Common myeloid progenitor, CD34-positive (primary cell): ENCODE data around the gene OR56A3.
"Not testable (repeated sequence)": the region's sequence is repeated elsewhere in the genome, so short reads cannot be mapped to it uniquely, and the experiment has no call there.

Experiments used
- CTCF ChIA-PET: fragments of 350-600 bp; sonication (Branson Sonifier 250); formaldehyde crosslinking; loops from one replicate; lab custom pipeline; 2021; ENCODE audit warnings: antibody characterized with exemption; lab: Charles Lee
- POLR2A ChIA-PET: fragments of 350-600 bp; sonication (Branson Sonifier 250); formaldehyde crosslinking; loops from one replicate; lab custom pipeline; 2021; ENCODE audit warnings: antibody characterized with exemption; lab: Charles Lee
- DNase-seq, 3 donors: peaks; one replicate each; pipeline versions ENCODE4 v3.0.0 to v3.0.0-alpha.2; 2013
- H3K27ac ChIP-seq, 2 experiments: 1 replicate in 1 of 2; 2 replicates in 1 of 2; pipeline ENCODE4 v1.7.0; 2013; ENCODE audit warnings: inconsistent platforms in 2 of 2, low read length in 2 of 2, mild to moderate bottlenecking in 2 of 2, low read depth in 1 of 2, moderate library complexity in 1 of 2; ENCODE audit not compliant: severe bottlenecking in 2 of 2, insufficient read depth in 1 of 2, poor library complexity in 1 of 2
- H3K27me3 ChIP-seq, 5 experiments: replicated peaks in 2 of 5; 1 replicate in 3 of 5; 2 replicates in 2 of 5; pipeline versions ENCODE4 v1.6.1 to v1.7.0; 2013; ENCODE audit warnings: low read length in 4 of 5, mild to moderate bottlenecking in 2 of 5, moderate library complexity in 2 of 5, inconsistent platforms in 1 of 5; ENCODE audit not compliant: insufficient read depth in 5 of 5, control insufficient read depth in 4 of 5
- H3K36me3 ChIP-seq, 4 experiments: 1 replicate in 2 of 4; 2 replicates in 2 of 4; pipeline versions ENCODE4 v1.6.1 to v1.7.0; 2013; ENCODE audit warnings: low read length in 3 of 4, control low read depth in 1 of 4, mild to moderate bottlenecking in 1 of 4; ENCODE audit not compliant: control insufficient read depth in 4 of 4, insufficient read depth in 4 of 4
- H3K4me1 ChIP-seq, 4 experiments: 1 replicate in 3 of 4; 2 replicates in 1 of 4; pipeline versions ENCODE4 v1.6.1 to v1.7.1; 2013; ENCODE audit warnings: low read length in 3 of 4, mild to moderate bottlenecking in 3 of 4, control low read depth in 1 of 4, inconsistent platforms in 1 of 4, moderate library complexity in 1 of 4; ENCODE audit not compliant: control insufficient read depth in 4 of 4, insufficient read depth in 4 of 4; ENCODE audit errors: control extremely low read depth in 1 of 4
- H3K4me3 ChIP-seq, 7 experiments: 1 replicate in 4 of 7; 2 replicates in 3 of 7; pipeline versions ENCODE4 v1.5.1 to v1.7.0; 2013; ENCODE audit warnings: mild to moderate bottlenecking in 7 of 7, low read length in 6 of 7, moderate library complexity in 6 of 7, inconsistent platforms in 2 of 7, low read depth in 2 of 7, control low read depth in 1 of 7; ENCODE audit not compliant: insufficient read depth in 4 of 7, control insufficient read depth in 1 of 7; ENCODE audit errors: extremely low read depth in 1 of 7
- H3K9me3 ChIP-seq, 5 experiments: 1 replicate in 4 of 5; 2 replicates in 1 of 5; pipeline versions ENCODE4 v1.6.1 to v1.7.1; 2013; ENCODE audit warnings: low read length in 4 of 5, mild to moderate bottlenecking in 2 of 5, inconsistent platforms in 1 of 5, low read depth in 1 of 5, moderate library complexity in 1 of 5; ENCODE audit not compliant: control insufficient read depth in 4 of 5, insufficient read depth in 2 of 5; ENCODE audit errors: control extremely low read depth in 1 of 5
- WGBS: methylation state at CpG from one replicate; pipeline ENCODE4 v1.1.5; 2013; ENCODE audit not compliant: insufficient coverage; 5-methylcytosine and 5-hydroxymethylcytosine counted together

OR56A3 gene

DNA sequence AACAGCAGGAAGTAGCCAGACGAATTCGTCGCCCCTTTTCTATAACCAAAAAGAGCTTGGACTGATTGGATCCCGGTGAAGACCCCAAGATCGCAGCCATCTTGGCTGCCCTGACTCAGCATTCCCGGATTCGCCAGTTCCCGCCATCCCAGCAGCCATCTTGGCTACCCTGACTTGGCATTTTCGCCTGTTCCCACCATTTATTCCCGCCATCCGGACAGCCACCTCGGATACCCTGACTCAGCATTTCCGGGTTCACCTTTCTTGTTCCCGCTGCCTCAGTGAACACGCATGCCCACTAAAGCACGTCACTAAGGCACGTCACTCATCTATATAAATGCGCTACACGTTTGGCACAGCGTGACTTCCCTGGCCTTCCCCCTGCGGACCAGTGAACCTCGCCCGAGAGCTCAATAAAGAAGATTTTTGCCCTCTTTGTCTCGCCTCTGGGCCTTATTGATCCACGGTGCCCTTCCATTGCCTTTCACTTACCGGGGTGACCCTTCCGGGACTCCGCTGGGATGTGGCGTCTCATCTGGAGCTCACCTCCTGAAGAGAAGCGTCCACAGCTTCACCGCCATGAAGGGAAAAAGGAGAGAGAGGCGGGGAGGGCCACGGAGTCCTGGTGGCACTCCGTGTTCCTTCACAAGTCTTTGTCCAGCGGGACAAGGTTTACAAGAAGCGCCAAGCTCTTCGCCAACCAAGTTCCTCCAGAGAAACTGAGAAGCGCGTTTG is 4.0 kb upstream of the OR56A3 start:
- WGBS, result 93% methylated on average over 35 of the region's 39 CpGs
- CTCF ChIA-PET, result no interaction called here

DNA sequence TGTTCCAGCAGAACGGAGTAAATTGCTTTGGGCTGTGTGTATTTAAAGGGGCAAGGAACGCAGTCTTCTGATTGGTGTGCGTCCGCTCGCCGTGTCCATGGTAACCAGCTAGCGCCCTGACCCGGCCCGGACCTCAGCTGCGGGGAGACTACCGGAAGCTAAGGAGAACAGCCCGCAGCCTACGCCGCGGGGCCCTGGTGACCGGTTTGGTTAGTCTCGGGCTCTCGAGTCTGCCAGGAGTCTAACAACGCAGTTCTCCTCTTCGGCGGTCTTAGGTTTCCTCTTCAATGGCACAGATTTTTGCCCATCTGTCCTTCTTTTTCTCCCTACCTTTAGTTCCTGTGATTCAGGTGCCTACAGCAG is 3.5 kb upstream of the OR56A3 start:
- ChIA-PET CTCF (no interaction called here), POLR2A (no interaction called here)
- Histone ChIP-seq H3K9me3 (peaks cover 0 to 10% (median 4%) of the 10 kb centered on the region in 5 experiments), H3K4me3 (no peak overlapping the region), H3K27me3 (peaks cover 0 to 2% (median 0%) of the 10 kb centered on the region in 5 experiments), H3K36me3 (no peaks in the 10 kb centered on the region), H3K27ac (no peak overlapping the region), H3K4me1 (no peaks in the 10 kb centered on the region)
- DNase-seq, result no peak
- 79% methylated on average over 17 of the region's 21 CpGs for WGBS

More for the DNA sequence above, 4.0 kb upstream of the OR56A3 start:
- Histone ChIP-seq H3K27me3 (peaks cover 0 to 2% (median 0%) of the 10 kb centered on the region in 5 experiments), H3K4me1 (no peaks in the 10 kb centered on the region), H3K27ac (no peak overlapping the region), H3K9me3 (peaks cover 0 to 10% (median 4%) of the 10 kb centered on the region in 5 experiments), H3K4me3 (no peak overlapping the region), H3K36me3 (no peaks in the 10 kb centered on the region)
- no peak for DNase-seq
- POLR2A ChIA-PET, result no interaction called here

DNA sequence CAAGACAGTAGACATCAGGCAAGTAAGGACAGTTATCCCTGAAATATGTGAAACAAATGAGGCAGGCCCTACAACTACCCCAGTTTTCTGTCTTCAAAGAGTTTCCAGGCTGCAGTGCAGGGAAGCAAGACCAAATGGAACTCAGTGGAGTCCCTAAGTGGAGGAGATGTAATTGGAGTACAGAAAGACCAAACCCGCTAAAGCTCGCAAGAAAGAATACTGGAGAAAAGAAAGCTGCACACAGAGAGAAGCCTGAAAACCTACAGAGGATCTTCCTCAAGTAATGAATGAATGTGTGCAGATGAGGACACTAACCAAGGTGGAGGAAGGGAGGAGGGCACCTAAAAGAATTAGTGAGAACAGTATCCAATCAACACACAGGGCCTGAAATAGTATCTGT is 1.3 kb upstream of the OR56A3 start:
- H3K9me3 ChIP-seq, result peaks cover 0 to 10% (median 4%) of the 10 kb centered on the region in 5 experiments
- H3K4me1 ChIP-seq, result no peaks in the 10 kb centered on the region
- no peaks in the 10 kb centered on the region for H3K36me3 ChIP-seq
- WGBS, result 96% methylated on average over 2 of the region's 2 CpGs
- no peak overlapping the region for H3K27ac ChIP-seq
- POLR2A ChIA-PET, result no interaction called here
- peaks cover 0 to 2% (median 0%) of the 10 kb centered on the region in 5 experiments for H3K27me3 ChIP-seq
- H3K4me3 ChIP-seq, result no peak overlapping the region
- no peak for DNase-seq
- CTCF ChIA-PET, result interaction anchor here (0.6 kb wide), 1 partner anchor 304 kb away, joined by 3 read pairs; no protein-coding TSS in a partner anchor

DNA sequence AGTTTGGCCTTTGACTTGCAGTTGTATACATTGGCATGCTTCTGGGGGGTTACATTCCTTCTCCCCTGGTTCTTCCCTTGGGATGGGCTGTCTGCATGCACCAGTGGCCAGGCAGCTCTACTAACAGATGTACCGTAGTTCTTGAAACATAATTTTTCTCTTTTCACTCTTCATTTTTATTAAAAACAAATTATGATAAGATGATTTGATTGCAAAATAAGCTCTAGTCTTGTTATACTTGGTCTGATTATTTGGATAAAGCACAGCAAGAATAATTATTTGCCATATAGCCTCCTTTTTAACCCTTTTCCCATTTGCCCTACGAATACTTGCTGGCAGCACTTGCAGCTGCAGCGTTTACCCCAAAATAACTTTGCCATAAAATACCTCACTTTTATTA is 13.5 kb downstream of the OR56A3 start:
- DNase-seq, result no peak
- CTCF ChIA-PET, result no interaction called here
- WGBS, result no CpG with 5 or more reads among the region's 3 CpGs

DNA sequence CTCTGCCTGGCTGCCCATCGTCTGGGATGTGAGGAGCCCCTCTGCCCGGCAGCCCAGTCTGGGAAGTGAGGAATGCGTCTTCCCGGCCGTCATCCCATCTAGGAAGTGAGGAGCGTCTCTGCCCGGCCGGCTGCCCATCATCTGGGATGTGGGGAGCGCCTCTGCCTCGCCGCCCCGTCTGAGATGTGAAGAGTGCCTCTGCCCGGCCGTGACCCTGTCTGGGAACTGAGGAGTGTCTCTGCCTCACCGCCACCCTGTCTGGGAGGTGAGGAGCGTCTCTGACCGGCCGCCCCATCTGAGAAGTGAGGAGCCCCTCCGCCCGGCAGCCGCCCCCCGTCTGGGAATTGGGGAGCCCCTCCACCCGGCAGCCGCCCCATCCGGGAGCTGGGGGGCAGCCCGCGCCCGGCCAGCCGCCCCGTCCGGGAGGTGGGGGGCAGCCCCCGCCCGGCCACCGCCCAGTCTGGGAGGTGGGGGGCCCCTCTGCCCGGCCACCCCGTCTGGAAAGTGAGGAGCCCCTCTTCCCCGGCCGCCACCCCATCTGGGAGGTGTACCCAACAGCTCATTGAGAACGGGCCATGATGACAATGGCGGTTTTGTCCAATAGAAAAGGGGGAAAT is 18.8 kb downstream of the OR56A3 start:
- DNase-seq, H3K4me3 ChIP-seq, H3K36me3 ChIP-seq, H3K27me3 ChIP-seq, CTCF ChIA-PET, H3K27ac ChIP-seq, H3K4me1 ChIP-seq, POLR2A ChIA-PET: not testable (repeated sequence)
- H3K9me3 ChIP-seq, result peaks cover 0 to 19% (median 1%) of the 10 kb centered on the region in 5 experiments
- WGBS, result 91% methylated on average over 38 of the region's 40 CpGs

More for the DNA sequence above, 13.5 kb downstream of the OR56A3 start:
- no peak overlapping the region for H3K4me3 ChIP-seq
- H3K27me3 ChIP-seq, result no peaks in the 10 kb centered on the region
- no peak overlapping the region for H3K27ac ChIP-seq
- H3K9me3 ChIP-seq, result peaks cover 0 to 6% (median 0%) of the 10 kb centered on the region in 5 experiments
- POLR2A ChIA-PET, result no interaction called here
- H3K36me3 ChIP-seq, result no peaks in the 10 kb centered on the region
- no peaks in the 10 kb centered on the region for H3K4me1 ChIP-seq

DNA sequence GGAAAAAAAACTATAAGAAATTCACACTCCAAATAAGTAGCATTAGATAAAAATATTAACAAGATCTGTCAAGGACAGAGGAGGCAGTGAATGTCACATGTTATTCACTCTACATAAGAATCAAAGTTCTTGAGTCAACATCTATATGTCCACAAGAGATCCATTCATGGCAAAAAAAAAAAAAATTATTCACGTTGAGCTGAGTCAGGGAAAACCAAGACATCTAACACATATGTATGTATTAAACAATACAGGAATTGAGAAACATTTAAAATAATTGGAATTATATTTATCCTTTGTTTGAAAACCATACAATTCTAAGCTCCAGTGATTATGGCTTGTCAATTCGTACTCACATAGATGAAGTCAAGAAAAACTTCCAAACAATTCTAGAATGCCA is 24.9 kb downstream of the OR56A3 start:
- Histone ChIP-seq H3K36me3 (no peaks in the 10 kb centered on the region), H3K4me1 (no peaks in the 10 kb centered on the region), H3K4me3 (no peak overlapping the region), H3K27ac (no peak overlapping the region), H3K9me3 (peaks cover 0 to 13% (median 1%) of the 10 kb centered on the region in 5 experiments), H3K27me3 (peaks cover 0 to 2% (median 0%) of the 10 kb centered on the region in 5 experiments)
- no CpG with 5 or more reads among the region's 2 CpGs for WGBS
- no peak for DNase-seq
- ChIA-PET CTCF (no interaction called here), POLR2A (interaction anchor here (0.6 kb wide), 1 partner anchor 833 kb away, joined by 4 read pairs; no protein-coding TSS in a partner anchor)

DNA sequence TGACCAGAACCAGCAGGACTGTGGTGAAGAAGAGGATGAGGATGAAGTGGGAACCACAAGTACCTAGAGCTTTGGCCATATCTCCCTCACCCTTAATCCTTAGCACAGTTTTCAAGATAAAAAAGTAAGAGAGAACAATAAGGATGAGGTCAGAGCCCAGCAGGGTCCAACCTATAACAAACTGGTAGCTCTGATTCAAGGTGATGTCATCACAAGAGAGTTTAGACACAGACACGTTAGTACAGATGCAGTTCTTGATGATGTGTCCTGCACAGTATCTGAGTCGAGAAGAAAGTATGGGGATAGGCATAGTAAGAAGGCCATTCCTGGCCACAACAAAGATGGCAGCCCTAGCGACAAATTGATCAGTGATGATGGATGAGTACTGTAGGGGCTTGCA is 25.7 kb downstream of the OR56A3 start:
- Histone ChIP-seq H3K4me3 (no peak overlapping the region), H3K27ac (no peak overlapping the region), H3K36me3 (no peaks in the 10 kb centered on the region), H3K9me3 (peaks cover 0 to 11% (median under 1%) of the 10 kb centered on the region in 5 experiments), H3K27me3 (peaks cover 0 to 2% (median 0%) of the 10 kb centered on the region in 5 experiments), H3K4me1 (no peaks in the 10 kb centered on the region)
- CTCF ChIA-PET, result no interaction called here
- no peak for DNase-seq
- POLR2A ChIA-PET, result interaction anchor here (0.6 kb wide), 1 partner anchor 832 kb away, joined by 4 read pairs; no protein-coding TSS in a partner anchor
- WGBS, result 81% methylated on average over 3 of the region's 3 CpGs
